ENCODE measurements around the gene TRAF3IP3. TPM values are rescaled to one million over a fixed set of nuclear protein-coding genes. Genes with fewer than 3 reads are reported as not detected.

The TRAF3IP3 gene
- total RNA-seq, 1 donor from 2014 or later: not detected

DNA sequence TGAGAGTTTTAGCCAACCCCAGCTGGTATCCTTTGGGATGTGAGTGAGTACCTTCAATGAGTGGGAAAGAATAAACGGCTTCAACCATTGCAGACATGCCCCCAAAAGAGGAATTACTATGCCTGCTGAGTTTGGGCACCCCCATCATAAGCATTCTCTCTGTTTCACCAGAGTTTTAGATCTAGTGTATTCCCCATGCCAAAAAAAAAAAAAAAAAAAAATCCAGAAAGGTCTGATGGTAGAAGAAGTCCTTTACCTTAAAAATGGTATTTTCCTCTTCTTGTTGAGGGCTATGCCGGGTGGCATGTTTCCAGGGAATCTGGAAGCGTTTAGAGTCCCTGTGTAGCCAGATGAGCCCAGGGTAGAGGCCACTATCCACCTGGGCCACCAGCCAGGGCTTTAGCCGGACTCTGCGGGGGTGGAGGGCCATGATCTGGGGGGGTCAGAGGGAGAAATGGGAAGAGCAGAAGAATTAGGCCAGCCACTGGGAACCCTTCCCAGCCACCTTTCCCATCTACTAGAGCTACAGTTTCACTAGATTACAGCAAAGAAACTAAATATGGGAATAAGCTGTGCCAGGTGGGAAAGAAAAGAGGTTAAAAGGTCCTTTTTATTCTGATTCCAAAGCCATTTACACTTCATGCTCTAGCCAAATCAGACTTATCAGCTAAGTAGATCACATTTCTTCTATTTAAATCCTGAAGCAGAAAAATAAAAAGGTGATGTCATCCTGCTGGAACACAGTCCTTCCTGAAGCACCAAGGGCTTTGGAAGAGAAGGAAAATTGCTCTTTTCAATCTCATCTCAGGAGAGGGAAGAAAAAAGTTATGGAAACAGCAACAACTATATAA is 45.4 kb downstream of the TRAF3IP3 start:
- peaks cover 3% of the 10 kb centered on the region for H3K4me1 Mint-ChIP-seq
- Histone ChIP-seq H3K9ac (no peak overlapping the region), H2AFZ (replicated peaks) (no peak overlapping the region), H4K20me1 (ENCODE audit: low read depth) (no peaks in the 10 kb centered on the region), H3K79me2 (ENCODE audit: low read depth) (no peaks in the 10 kb centered on the region), H3K27ac (no peak overlapping the region), H3K4me1 (peaks cover under 1% of the 10 kb centered on the region), H3K36me3 (no peaks in the 10 kb centered on the region), H3K4me3 (no peak overlapping the region), H3K27me3 (peaks cover 38% of the 10 kb centered on the region), H3F3A (ENCODE audit: low read depth) (peaks cover 1% of the 10 kb centered on the region), H3K9me3 (ENCODE audit: low read depth) (no peaks in the 10 kb centered on the region), H3K4me2 (no peak overlapping the region)
- no peak overlapping the region for H3K4me3 Mint-ChIP-seq
- TF ChIP-seq, protein P1, sequence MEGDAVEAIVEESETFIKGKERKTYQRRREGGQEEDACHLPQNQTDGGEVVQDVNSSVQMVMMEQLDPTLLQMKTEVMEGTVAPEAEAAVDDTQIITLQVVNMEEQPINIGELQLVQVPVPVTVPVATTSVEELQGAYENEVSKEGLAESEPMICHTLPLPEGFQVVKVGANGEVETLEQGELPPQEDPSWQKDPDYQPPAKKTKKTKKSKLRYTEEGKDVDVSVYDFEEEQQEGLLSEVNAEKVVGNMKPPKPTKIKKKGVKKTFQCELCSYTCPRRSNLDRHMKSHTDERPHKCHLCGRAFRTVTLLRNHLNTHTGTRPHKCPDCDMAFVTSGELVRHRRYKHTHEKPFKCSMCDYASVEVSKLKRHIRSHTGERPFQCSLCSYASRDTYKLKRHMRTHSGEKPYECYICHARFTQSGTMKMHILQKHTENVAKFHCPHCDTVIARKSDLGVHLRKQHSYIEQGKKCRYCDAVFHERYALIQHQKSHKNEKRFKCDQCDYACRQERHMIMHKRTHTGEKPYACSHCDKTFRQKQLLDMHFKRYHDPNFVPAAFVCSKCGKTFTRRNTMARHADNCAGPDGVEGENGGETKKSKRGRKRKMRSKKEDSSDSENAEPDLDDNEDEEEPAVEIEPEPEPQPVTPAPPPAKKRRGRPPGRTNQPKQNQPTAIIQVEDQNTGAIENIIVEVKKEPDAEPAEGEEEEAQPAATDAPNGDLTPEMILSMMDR (IDR thresholded peaks at IDR 0.05): no peak
- TF ChIP-seq EZH2 (IDR thresholded peaks at IDR 0.05) (no peak), EZH2phosphoT487 (IDR thresholded peaks at IDR 0.05) (no peak)
- no peak overlapping the region for H3K27ac Mint-ChIP-seq
- peaks cover 24% of the 10 kb centered on the region for H3K27me3 Mint-ChIP-seq (ENCODE audit: insufficient read depth, low read depth)
- H3K9me3 Mint-ChIP-seq: peaks cover 12% of the 10 kb centered on the region
- H3K36me3 Mint-ChIP-seq: no peaks in the 10 kb centered on the region
- no peak for DNase-seq (ENCODE audit: low spot score)

DNA sequence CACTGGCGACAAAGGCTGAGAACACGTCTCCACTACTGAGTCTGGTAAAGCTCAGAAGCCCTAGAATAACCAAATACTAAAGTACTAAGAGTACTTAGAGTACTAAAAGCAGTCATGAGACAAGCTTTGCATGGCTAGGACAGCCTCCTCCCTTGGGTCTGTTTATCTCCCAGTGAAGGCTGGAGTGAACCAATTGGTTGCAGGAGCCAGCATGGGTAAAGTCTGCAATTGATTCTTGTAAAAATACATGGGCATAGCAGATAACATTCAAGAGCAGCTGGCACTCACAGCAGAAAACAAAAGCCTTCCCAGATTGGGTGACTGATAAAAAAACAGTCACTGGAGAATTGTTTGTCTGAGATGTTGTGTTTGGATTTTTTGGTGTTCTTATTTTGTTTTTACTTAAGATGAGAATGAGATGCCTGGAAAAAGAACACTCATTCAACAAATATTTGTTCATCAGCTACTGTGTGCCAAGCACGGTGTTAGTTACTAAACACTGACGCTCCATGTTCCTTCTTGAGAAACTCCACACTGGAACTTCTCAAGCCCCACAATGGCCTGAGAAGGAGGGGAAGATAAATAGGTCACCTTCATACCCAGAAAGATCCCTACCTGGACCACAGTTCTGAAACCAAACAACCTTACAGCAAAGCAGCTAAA is 46.4 kb downstream of the TRAF3IP3 start:
- no peak overlapping the region for H3K27ac Mint-ChIP-seq
- H3K4me1 Mint-ChIP-seq: peaks cover 4% of the 10 kb centered on the region
- Histone ChIP-seq H3F3A (ENCODE audit: low read depth) (peaks cover 4% of the 10 kb centered on the region), H3K9ac (no peak overlapping the region), H3K36me3 (no peaks in the 10 kb centered on the region), H3K4me3 (no peak overlapping the region), H3K27me3 (peaks cover 38% of the 10 kb centered on the region), H3K4me1 (peaks cover 3% of the 10 kb centered on the region), H3K4me2 (no peak overlapping the region), H3K79me2 (ENCODE audit: low read depth) (no peaks in the 10 kb centered on the region), H4K20me1 (ENCODE audit: low read depth) (no peaks in the 10 kb centered on the region), H3K9me3 (ENCODE audit: low read depth) (no peaks in the 10 kb centered on the region), H3K27ac (no peak overlapping the region), H2AFZ (replicated peaks) (no peak overlapping the region)
- no peak overlapping the region for H3K4me3 Mint-ChIP-seq
- peaks cover 13% of the 10 kb centered on the region for H3K9me3 Mint-ChIP-seq
- TF ChIP-seq, protein P1 (IDR thresholded peaks at IDR 0.05): no peak
- no peak for TF ChIP-seq EZH2phosphoT487 (IDR thresholded peaks at IDR 0.05)
- no peaks in the 10 kb centered on the region for H3K36me3 Mint-ChIP-seq
- DNase-seq (ENCODE audit: low spot score): no peak
- peaks cover 25% of the 10 kb centered on the region for H3K27me3 Mint-ChIP-seq (ENCODE audit: insufficient read depth, low read depth)

DNA sequence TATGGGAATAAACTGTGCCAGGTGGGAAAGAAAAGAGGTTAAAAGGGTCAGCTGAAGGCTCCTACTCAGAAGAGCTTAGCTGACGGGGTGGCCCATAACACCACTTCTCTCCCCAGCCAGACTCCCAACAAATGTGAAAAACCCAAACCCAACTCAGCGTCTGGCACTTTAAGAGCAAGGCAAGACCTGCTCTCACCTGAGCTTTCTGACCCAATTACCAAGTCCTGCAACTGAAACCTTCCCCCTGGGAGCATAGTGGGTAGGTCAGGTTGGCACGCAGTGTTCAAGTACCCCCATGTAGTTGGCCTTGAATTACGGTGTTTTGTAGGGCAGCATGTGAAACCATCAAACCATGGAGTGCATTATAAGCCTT is 46.9 kb downstream of the TRAF3IP3 start:
- H3K27ac Mint-ChIP-seq: no peak overlapping the region
- peaks cover 38% of the 10 kb centered on the region for H3K27me3 ChIP-seq
- TF ChIP-seq EZH2 (IDR thresholded peaks at IDR 0.05): no peak
- no peak for TF ChIP-seq EZH2phosphoT487 (IDR thresholded peaks at IDR 0.05)
- TF ChIP-seq, protein P1 (IDR thresholded peaks at IDR 0.05): no peak
- peaks cover 13% of the 10 kb centered on the region for H3K9me3 Mint-ChIP-seq
- no peak overlapping the region for H3K4me2 ChIP-seq
- no peak overlapping the region for H3K4me3 Mint-ChIP-seq
- peaks cover 3% of the 10 kb centered on the region for H3K4me1 ChIP-seq
- H3K9ac ChIP-seq: no peak overlapping the region
- no peaks in the 10 kb centered on the region for H3K9me3 ChIP-seq (ENCODE audit: low read depth)
- H3K36me3 Mint-ChIP-seq: no peaks in the 10 kb centered on the region
- DNase-seq (ENCODE audit: low spot score): no peak
- no peaks in the 10 kb centered on the region for H3K79me2 ChIP-seq (ENCODE audit: low read depth)
- peaks cover 4% of the 10 kb centered on the region for H3K4me1 Mint-ChIP-seq
- no peak overlapping the region for H3K4me3 ChIP-seq
- H3F3A ChIP-seq (ENCODE audit: low read depth): peaks cover 4% of the 10 kb centered on the region
- no peak overlapping the region for H2AFZ ChIP-seq (replicated peaks)
- no peak overlapping the region for H3K27ac ChIP-seq
- no peaks in the 10 kb centered on the region for H4K20me1 ChIP-seq (ENCODE audit: low read depth)
- H3K27me3 Mint-ChIP-seq (ENCODE audit: insufficient read depth, low read depth): peaks cover 25% of the 10 kb centered on the region
- H3K36me3 ChIP-seq: no peaks in the 10 kb centered on the region

All from neural progenitor cell (in vitro differentiated cells).